Measurements from ENCODE around the gene PLAC9. TPM values are rescaled to one million over a fixed set of nuclear protein-coding genes. Genes with fewer than 3 reads are reported as not detected.
A peak's percentile ranks its signal among the peaks of the same experiment; 100 is the strongest.
"Not testable (repeated sequence)": the region's sequence is repeated elsewhere in the genome, so short reads cannot be mapped to it uniquely, and the experiment has no call there.

PLAC9 gene
- 10 to 100 TPM; 13.1 to 20.7 TPM for total RNA-seq
- polyA plus RNA-seq (ENCODE audit: insufficient read depth, low read depth, low replicate concordance) = 47.0 TPM
- long read RNA-seq, donor 1, transcript PLAC9-204 (2 exons, 427 nt) = minor isoform, 7 of 97 reads
- long read RNA-seq, donor 1, transcript PLAC9-201 (4 exons, 785 nt) = major isoform, 90 of 97 reads
- long read RNA-seq, donor 1, partial matches to known transcripts = 0 of 97 reads
- long read RNA-seq, donor 1, other reads (novel, unspliced or antisense) = 0 of 97 reads
- long read RNA-seq, donor 2, transcript PLAC9-201 (4 exons, 785 nt) = major isoform, 44 of 51 reads
- long read RNA-seq, donor 2, partial matches to known transcripts = 5 of 51 reads
- long read RNA-seq, donor 2, other reads (novel, unspliced or antisense) = 0 of 51 reads

DNA sequence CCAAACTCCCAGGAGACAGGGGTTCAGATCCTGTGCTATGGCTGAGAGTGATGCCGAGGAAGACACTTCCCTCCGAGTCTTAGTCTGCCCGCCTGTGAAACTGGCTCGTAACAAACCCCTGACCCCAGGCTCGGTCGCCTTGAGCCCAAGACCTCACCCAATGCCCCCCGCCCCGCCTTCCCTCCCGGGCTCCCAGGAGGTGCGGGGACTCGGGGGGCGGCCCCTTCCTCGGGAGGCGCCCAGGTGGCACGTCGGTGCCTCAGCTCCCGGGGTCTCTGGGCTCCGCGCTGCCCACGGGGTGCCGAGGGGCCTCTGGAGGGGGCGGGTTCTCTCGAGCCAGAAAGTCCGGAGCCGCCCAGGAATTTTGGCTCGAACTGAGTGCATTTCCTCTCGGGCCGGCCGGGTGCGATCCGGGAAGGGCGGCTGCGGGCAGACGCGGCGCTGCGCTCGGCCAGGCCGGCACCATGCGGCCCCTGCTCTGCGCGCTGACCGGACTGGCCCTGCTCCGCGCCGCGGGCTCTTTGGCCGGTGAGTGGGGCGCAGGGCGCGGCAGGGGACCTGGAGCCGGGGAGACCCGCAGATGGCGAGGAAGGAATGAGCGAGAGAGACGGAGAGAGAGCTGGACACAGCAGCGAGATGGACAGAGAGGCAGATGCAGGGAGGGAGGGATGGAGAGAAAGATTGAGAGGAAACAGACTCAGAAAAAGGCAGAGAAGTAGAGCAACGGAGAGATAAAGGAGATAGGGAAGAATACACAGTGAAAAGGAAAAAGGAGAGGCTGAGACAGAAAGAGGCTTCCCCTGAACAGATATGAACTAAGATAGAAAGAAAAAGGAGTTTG is at the start of gene PLAC9:
TSS of gene PLAC9 (plus strand) at position 432 of the 841 bp plus-strand sequence. CDS start at position 465, 33 bp downstream.
- Histone ChIP-seq H3K4me3 (peak within 1 kb of the TSS; percentile 49 to 59), H3K9me3 (no peaks in the 10 kb centered on the region), H3K36me3 (ENCODE audit: low read depth, missing control alignments) (no peaks in the 10 kb centered on the region), H3K4me1 (peaks cover 13% of the 10 kb centered on the region), H3K27me3 (no peaks in the 10 kb centered on the region), H3K27ac (peak within 1 kb of the TSS in 1 of 2 donors; percentile 80)
- WGBS, 2 donors = 2% methylated on average over 19 to 44 of the region's 58 CpGs
- intact Hi-C loops (cut with DNase I; ENCODE audit: low total_unique reads) = loop anchor here (10.0 kb wide), 1 partner anchor 68 kb away; no protein-coding TSS in a partner anchor
- TF ChIP-seq POLR2A (IDR thresholded peaks at IDR 0.05) (no peak), CTCF (IDR thresholded peaks at IDR 0.05) (no peak)
- no peak for DNase-seq

DNA sequence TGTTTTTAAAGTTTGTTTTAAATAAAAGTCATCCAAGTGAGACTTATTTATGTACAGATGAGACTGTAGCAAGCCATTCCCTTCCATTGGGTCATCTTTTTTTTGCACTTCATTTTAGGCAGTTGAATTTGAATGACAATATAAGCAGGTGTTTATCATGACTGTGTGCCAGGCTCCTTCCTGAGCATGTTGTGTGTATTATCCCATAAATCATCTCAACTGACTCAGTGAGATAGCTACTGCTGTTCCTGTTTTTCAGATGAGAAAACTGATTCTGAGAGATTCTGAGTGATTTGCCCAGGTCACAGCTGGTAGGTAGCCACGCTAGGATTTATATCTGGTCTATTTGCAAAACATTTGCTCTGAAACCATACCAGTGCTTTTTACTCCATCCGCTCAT is 42.4 kb upstream of the PLAC9 start:
- Histone ChIP-seq H3K4me1 (no peaks in the 10 kb centered on the region), H3K36me3 (ENCODE audit: low read depth, missing control alignments) (no peaks in the 10 kb centered on the region), H3K4me3 (no peak overlapping the region), H3K9me3 (no peaks in the 10 kb centered on the region), H3K27me3 (no peaks in the 10 kb centered on the region), H3K27ac (no peak overlapping the region)
- 80 to 92% methylated on average over 2 of the region's 2 CpGs for WGBS, 2 donors
- no peak for DNase-seq
- no peak for TF ChIP-seq POLR2A (IDR thresholded peaks at IDR 0.05)
- TF ChIP-seq CTCF (IDR thresholded peaks at IDR 0.05) = no peak
- intact Hi-C loops (cut with DNase I; ENCODE audit: low total_unique reads) = no loop called here

DNA sequence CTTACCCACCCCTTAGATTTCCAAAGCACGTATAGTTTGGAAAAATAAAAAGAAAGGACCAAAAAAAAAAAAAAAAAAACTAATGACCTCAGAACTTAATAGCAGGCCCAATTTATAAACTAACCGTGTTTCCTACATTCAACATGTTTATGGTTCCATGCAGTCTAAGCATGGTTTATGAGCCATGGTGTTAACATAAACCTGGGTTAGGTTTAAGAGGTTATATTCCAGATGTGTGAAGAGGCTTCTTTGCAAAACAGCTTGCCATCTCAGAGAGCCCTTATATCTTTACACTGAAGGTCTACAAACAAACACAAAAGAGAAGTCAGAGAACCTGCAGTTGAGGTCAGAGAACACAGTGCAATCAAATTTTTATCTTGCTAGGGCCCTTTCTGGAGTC is 38.3 kb upstream of the PLAC9 start:
- WGBS, 2 donors = 70 to 74% methylated on average over 2 of the region's 2 CpGs
- H3K9me3 ChIP-seq = no peaks in the 10 kb centered on the region
- no peaks in the 10 kb centered on the region for H3K36me3 ChIP-seq (ENCODE audit: low read depth, missing control alignments)
- H3K4me3 ChIP-seq = no peak overlapping the region
- no peaks in the 10 kb centered on the region for H3K4me1 ChIP-seq
- H3K27ac ChIP-seq = no peak overlapping the region
- DNase-seq = no peak
- intact Hi-C loops (cut with DNase I; ENCODE audit: low total_unique reads) = no loop called here
- TF ChIP-seq CTCF (IDR thresholded peaks at IDR 0.05) (no peak), POLR2A (IDR thresholded peaks at IDR 0.05) (no peak)
- H3K27me3 ChIP-seq = no peaks in the 10 kb centered on the region

DNA sequence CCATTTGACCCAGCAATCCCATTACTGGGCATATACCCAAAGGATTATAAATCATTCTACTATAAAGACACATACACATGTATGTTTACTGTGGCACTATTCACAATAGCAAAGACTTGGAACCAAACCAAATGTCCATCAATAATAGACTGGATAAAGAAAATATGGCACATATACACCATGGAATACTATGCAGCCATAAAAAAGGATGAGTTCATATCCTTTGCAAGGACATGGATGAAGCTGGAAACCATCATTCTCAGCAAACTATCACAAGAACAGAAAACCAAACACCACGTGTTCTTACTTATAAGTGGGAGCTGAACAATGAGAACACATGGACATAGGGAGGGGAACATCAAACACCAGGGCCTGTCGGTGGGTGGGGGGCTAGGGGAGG is 34.3 kb upstream of the PLAC9 start:
- WGBS, 2 donors = 84 to 95% methylated on average over 2 of the region's 2 CpGs
- DNase-seq, H3K27ac ChIP-seq: not testable (repeated sequence)

DNA sequence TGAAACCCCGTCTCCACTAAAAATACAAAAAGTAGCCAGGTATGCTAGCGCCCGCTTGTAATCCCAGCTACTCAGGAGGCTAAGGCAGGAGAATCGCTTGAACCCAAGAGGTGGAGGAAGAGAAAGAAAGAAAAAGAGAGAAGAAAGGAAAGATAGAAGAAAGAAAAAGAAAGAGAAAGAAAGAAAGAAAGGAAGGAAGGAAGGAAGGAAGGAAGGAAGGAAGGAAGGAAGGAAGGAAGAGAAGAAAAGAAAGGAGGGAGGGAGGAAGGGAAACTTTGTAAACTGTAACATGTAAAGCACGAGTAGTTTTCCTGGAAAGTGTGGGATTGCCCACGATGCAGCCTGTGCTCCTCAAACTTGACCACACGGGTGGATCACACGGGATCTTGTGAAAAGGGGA is 33.2 kb upstream of the PLAC9 start:
- H3K4me1 ChIP-seq; H3K27me3 ChIP-seq; DNase-seq; intact Hi-C loops (cut with DNase I; ENCODE audit: low total_unique reads); H3K4me3 ChIP-seq; H3K27ac ChIP-seq; H3K9me3 ChIP-seq; H3K36me3 ChIP-seq (ENCODE audit: low read depth, missing control alignments): not testable (repeated sequence)
- 73 to 75% methylated on average over 8 of the region's 8 CpGs for WGBS, 2 donors

More for the DNA sequence above, 34.3 kb upstream of the PLAC9 start:
- intact Hi-C loops (cut with DNase I; ENCODE audit: low total_unique reads); H3K36me3 ChIP-seq (ENCODE audit: low read depth, missing control alignments); H3K4me1 ChIP-seq; H3K27me3 ChIP-seq; H3K9me3 ChIP-seq; H3K4me3 ChIP-seq: not testable (repeated sequence)

All from testis (tissue), 5 donors.